ENCODE results near the gene GABRA1. TPM values are rescaled to one million over a fixed set of nuclear protein-coding genes. Genes with fewer than 3 reads are reported as not detected.
A peak's percentile ranks its signal among the peaks of the same experiment; 100 is the strongest.

Gene GABRA1
- total and polyA plus RNA-seq, 2 donors (not counting 1 experiment from before 2014, with no cell fraction given) = 0.02 TPM; not detected in 1

DNA sequence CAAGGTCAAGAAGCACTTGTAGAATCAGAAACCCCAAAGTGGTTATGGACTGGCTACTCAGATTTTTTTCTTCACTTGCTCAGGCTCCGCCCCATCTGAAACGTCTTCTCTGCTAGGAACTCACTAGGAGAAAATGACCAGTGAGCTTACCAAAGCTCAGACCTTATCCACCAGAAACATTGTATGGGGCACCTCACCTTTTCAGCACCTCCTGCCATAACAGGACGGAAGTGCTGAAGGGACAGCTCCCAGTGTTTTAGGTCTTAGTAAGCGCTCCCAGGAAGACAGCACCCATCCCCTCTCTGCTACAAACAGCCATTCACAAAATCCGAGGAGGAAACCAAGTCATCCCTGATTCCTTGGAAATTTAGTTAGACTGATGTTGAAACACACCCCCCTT is 1.2 kb upstream of the GABRA1 start:
- DNase-seq (ENCODE audit: low read depth in 2 of 2) = peak in 1 of 2 donors; percentile 0
- Histone ChIP-seq H3K4me1 (ENCODE audit: control insufficient read depth, extremely low read depth, insufficient read depth, low read length) (no peaks in the 10 kb centered on the region), H3K27ac (ENCODE audit: insufficient read depth, low read length) (no peak overlapping the region)

DNA sequence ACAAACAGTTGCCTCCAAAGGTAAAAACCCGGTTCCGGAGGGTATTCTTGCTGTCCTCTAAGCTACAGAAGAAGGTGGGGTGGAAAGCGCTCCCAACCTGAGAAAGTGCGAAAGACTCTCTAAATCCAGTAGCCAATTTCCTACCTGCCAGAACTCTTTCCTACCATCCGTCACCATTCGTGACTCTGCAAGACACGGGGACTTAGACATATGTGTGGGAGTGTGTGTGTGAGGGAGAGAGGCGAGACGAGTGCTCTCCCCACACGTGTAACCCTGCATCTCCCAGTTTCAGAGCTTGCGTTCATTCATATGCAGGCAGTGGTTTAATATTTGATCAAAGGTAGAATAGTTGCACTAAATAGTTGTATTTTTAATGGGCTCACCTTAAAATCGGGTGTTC is 473 bp upstream of the GABRA1 start:
- Histone ChIP-seq H3K4me2 (ENCODE audit: extremely low read depth, insufficient read depth, low read length) (no peak overlapping the region), H2AFZ (ENCODE audit: low read length) (no peak overlapping the region), H3K4me3 (replicated peaks in 1 of 4; ENCODE audit: control extremely low read depth in 1 of 4, insufficient read depth in 1 of 4, low read depth in 3 of 4, low read length in 4 of 4) (no peak overlapping the region), H3K4me1 (ENCODE audit: control insufficient read depth, extremely low read depth, insufficient read depth, low read length) (no peaks in the 10 kb centered on the region), H3K27ac (ENCODE audit: insufficient read depth, low read length) (no peak overlapping the region), H3K27me3 (ENCODE audit: control insufficient read depth, insufficient read depth, low read length) (no peaks in the 10 kb centered on the region), H3K9ac (ENCODE audit: insufficient read depth, low read length) (no peak overlapping the region), H3K36me3 (ENCODE audit: control insufficient read depth, insufficient read depth, low read length) (no peaks in the 10 kb centered on the region), H3K9me3 (ENCODE audit: control insufficient read depth, insufficient read depth, low read depth, low read length) (no peaks in the 10 kb centered on the region), H3K79me2 (ENCODE audit: control insufficient read depth, insufficient read depth, low read length) (no peaks in the 10 kb centered on the region), H4K20me1 (ENCODE audit: control insufficient read depth, extremely low read depth, insufficient read depth, low read length) (no peaks in the 10 kb centered on the region)
- DNase-seq (ENCODE audit: low read depth in 2 of 2) = no peak
- TF ChIP-seq EZH2 (IDR thresholded peaks at IDR 0.05; ENCODE audit: low read length, missing control alignments) = no peak
- TF ChIP-seq, protein P1, sequence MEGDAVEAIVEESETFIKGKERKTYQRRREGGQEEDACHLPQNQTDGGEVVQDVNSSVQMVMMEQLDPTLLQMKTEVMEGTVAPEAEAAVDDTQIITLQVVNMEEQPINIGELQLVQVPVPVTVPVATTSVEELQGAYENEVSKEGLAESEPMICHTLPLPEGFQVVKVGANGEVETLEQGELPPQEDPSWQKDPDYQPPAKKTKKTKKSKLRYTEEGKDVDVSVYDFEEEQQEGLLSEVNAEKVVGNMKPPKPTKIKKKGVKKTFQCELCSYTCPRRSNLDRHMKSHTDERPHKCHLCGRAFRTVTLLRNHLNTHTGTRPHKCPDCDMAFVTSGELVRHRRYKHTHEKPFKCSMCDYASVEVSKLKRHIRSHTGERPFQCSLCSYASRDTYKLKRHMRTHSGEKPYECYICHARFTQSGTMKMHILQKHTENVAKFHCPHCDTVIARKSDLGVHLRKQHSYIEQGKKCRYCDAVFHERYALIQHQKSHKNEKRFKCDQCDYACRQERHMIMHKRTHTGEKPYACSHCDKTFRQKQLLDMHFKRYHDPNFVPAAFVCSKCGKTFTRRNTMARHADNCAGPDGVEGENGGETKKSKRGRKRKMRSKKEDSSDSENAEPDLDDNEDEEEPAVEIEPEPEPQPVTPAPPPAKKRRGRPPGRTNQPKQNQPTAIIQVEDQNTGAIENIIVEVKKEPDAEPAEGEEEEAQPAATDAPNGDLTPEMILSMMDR (conservative IDR thresholded peaks at IDR 0.05 in 1 of 2, IDR thresholded peaks at IDR 0.05 in 1 of 2; ENCODE audit: low read depth in 1 of 2, low read length in 2 of 2) = no peak

More for the DNA sequence above, 1.2 kb upstream of the GABRA1 start:
- H4K20me1 ChIP-seq (ENCODE audit: control insufficient read depth, extremely low read depth, insufficient read depth, low read length) = no peaks in the 10 kb centered on the region
- no peak overlapping the region for H3K4me2 ChIP-seq (ENCODE audit: extremely low read depth, insufficient read depth, low read length)
- no peaks in the 10 kb centered on the region for H3K36me3 ChIP-seq (ENCODE audit: control insufficient read depth, insufficient read depth, low read length)
- no peak overlapping the region for H3K4me3 ChIP-seq (replicated peaks in 1 of 4; ENCODE audit: control extremely low read depth in 1 of 4, insufficient read depth in 1 of 4, low read depth in 3 of 4, low read length in 4 of 4)
- TF ChIP-seq, protein P1 (conservative IDR thresholded peaks at IDR 0.05 in 1 of 2, IDR thresholded peaks at IDR 0.05 in 1 of 2; ENCODE audit: low read depth in 1 of 2, low read length in 2 of 2) = no peak
- no peak for TF ChIP-seq EZH2 (IDR thresholded peaks at IDR 0.05; ENCODE audit: low read length, missing control alignments)
- no peaks in the 10 kb centered on the region for H3K79me2 ChIP-seq (ENCODE audit: control insufficient read depth, insufficient read depth, low read length)
- no peaks in the 10 kb centered on the region for H3K9me3 ChIP-seq (ENCODE audit: control insufficient read depth, insufficient read depth, low read depth, low read length)
- no peak overlapping the region for H2AFZ ChIP-seq (ENCODE audit: low read length)
- H3K27me3 ChIP-seq (ENCODE audit: control insufficient read depth, insufficient read depth, low read length) = no peaks in the 10 kb centered on the region
- no peak overlapping the region for H3K9ac ChIP-seq (ENCODE audit: insufficient read depth, low read length)

DNA sequence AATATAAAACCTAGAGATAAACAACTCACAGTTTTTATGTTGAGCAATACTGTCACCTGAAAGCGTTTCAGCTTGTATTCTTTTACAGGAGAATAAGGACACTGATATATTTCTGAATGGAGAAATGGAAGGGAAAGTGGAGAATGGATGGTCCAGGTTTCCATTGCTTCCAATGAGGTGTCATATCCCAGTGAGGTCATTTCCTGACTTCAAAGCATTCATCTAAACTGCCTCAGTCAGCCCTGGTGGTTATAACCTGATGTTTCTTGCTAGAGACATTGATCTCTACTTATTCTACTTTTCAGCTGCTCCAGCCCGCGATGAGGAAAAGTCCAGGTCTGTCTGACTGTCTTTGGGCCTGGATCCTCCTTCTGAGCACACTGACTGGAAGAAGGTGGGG is 2.6 kb downstream of the GABRA1 start:
- Histone ChIP-seq H3K9ac (ENCODE audit: insufficient read depth, low read length) (no peak overlapping the region), H3K27me3 (ENCODE audit: control insufficient read depth, insufficient read depth, low read length) (no peaks in the 10 kb centered on the region)

More for the DNA sequence above, 2.6 kb downstream of the GABRA1 start:
- no peak overlapping the region for H2AFZ ChIP-seq (ENCODE audit: low read length)
- no peak for DNase-seq (ENCODE audit: low read depth in 2 of 2)
- H3K4me2 ChIP-seq (ENCODE audit: extremely low read depth, insufficient read depth, low read length) = no peak overlapping the region
- H3K79me2 ChIP-seq (ENCODE audit: control insufficient read depth, insufficient read depth, low read length) = no peaks in the 10 kb centered on the region
- no peak overlapping the region for H3K4me3 ChIP-seq (replicated peaks in 1 of 4; ENCODE audit: control extremely low read depth in 1 of 4, insufficient read depth in 1 of 4, low read depth in 3 of 4, low read length in 4 of 4)
- H4K20me1 ChIP-seq (ENCODE audit: control insufficient read depth, extremely low read depth, insufficient read depth, low read length) = no peaks in the 10 kb centered on the region
- TF ChIP-seq, protein P1 (conservative IDR thresholded peaks at IDR 0.05 in 1 of 2, IDR thresholded peaks at IDR 0.05 in 1 of 2; ENCODE audit: low read depth in 1 of 2, low read length in 2 of 2) = no peak
- no peak for TF ChIP-seq EZH2 (IDR thresholded peaks at IDR 0.05; ENCODE audit: low read length, missing control alignments)
- H3K4me1 ChIP-seq (ENCODE audit: control insufficient read depth, extremely low read depth, insufficient read depth, low read length) = no peaks in the 10 kb centered on the region
- H3K9me3 ChIP-seq (ENCODE audit: control insufficient read depth, insufficient read depth, low read depth, low read length) = no peaks in the 10 kb centered on the region
- H3K27ac ChIP-seq (ENCODE audit: insufficient read depth, low read length) = no peak overlapping the region
- no peaks in the 10 kb centered on the region for H3K36me3 ChIP-seq (ENCODE audit: control insufficient read depth, insufficient read depth, low read length)

Data from fibroblast of lung (primary cell).